ENCODE measurements around the gene REV3L.

- TF ChIP-seq EZH2 (optimal IDR thresholded peaks at IDR 0.05; ENCODE audit: low read depth, low read length) (no peak), CTCF (IDR thresholded peaks at IDR 0.05; ENCODE audit: low read length) (no peak), EZH2phosphoT487 (IDR thresholded peaks at IDR 0.05; ENCODE audit: low read length) (no peak)
These were observed 206.3 kb downstream of the REV3L start for GRCh38 chr6:111276736-111277135.

Data from MM.1S (cell line).